ENCODE data around the gene WDR17. TPM values are rescaled to one million over a fixed set of nuclear protein-coding genes. Genes with fewer than 3 reads are reported as not detected.

WDR17 gene
- total RNA-seq, 1 donor from 2014 or later: 0.50 TPM

- DNase-seq (ENCODE audit: low spot score): no peak
- H3K27ac Mint-ChIP-seq (ENCODE audit: unreplicated experiment): peak overlapping the region; percentile 49
- H3K9me3 Mint-ChIP-seq (ENCODE audit: low read depth): no peaks in the 10 kb centered on the region
- peaks cover 28% of the 10 kb centered on the region for H3K4me1 Mint-ChIP-seq (ENCODE audit: low read depth)
- no peak for TF ChIP-seq CTCF (IDR thresholded peaks at IDR 0.05)
- no peaks in the 10 kb centered on the region for H3K36me3 Mint-ChIP-seq (ENCODE audit: low read depth)
- H3K4me3 Mint-ChIP-seq (ENCODE audit: unreplicated experiment): no peak overlapping the region
- H3K27me3 Mint-ChIP-seq (ENCODE audit: low read depth): no peaks in the 10 kb centered on the region
Measured at GRCh38 chr4:176186671-176187395, 121.2 kb downstream of the WDR17 start.

GRCh38 chr4:176187624-176188023 lies 122.0 kb downstream of the WDR17 start:
- TF ChIP-seq CTCF (IDR thresholded peaks at IDR 0.05): no peak
- H3K4me1 Mint-ChIP-seq (ENCODE audit: low read depth): peaks cover 28% of the 10 kb centered on the region
- H3K4me3 Mint-ChIP-seq (ENCODE audit: unreplicated experiment): no peak overlapping the region
- H3K27ac Mint-ChIP-seq (ENCODE audit: unreplicated experiment): no peak overlapping the region
- no peak for DNase-seq (ENCODE audit: low spot score)
- H3K36me3 Mint-ChIP-seq (ENCODE audit: low read depth): no peaks in the 10 kb centered on the region
- no peaks in the 10 kb centered on the region for H3K27me3 Mint-ChIP-seq (ENCODE audit: low read depth)
- H3K9me3 Mint-ChIP-seq (ENCODE audit: low read depth): no peaks in the 10 kb centered on the region

GRCh38 chr4:176188654-176189053 lies 123.0 kb downstream of the WDR17 start:
- Mint-ChIP-seq H3K9me3 (ENCODE audit: low read depth) (no peaks in the 10 kb centered on the region), H3K27ac (ENCODE audit: unreplicated experiment) (no peak overlapping the region), H3K27me3 (ENCODE audit: low read depth) (no peaks in the 10 kb centered on the region), H3K4me1 (ENCODE audit: low read depth) (peaks cover 32% of the 10 kb centered on the region), H3K4me3 (ENCODE audit: unreplicated experiment) (no peak overlapping the region), H3K36me3 (ENCODE audit: low read depth) (no peaks in the 10 kb centered on the region)
- no peak for DNase-seq (ENCODE audit: low spot score)
- TF ChIP-seq CTCF (IDR thresholded peaks at IDR 0.05): no peak

GRCh38 chr4:176189891-176190795 lies 124.5 kb downstream of the WDR17 start:
- Mint-ChIP-seq H3K4me1 (ENCODE audit: low read depth) (peaks cover 26% of the 10 kb centered on the region), H3K4me3 (ENCODE audit: unreplicated experiment) (no peak overlapping the region), H3K27ac (ENCODE audit: unreplicated experiment) (no peak overlapping the region), H3K27me3 (ENCODE audit: low read depth) (no peaks in the 10 kb centered on the region), H3K9me3 (ENCODE audit: low read depth) (no peaks in the 10 kb centered on the region), H3K36me3 (ENCODE audit: low read depth) (no peaks in the 10 kb centered on the region)
- no peak for DNase-seq (ENCODE audit: low spot score)
- TF ChIP-seq CTCF (IDR thresholded peaks at IDR 0.05): no peak

- no peak overlapping the region for H3K27ac Mint-ChIP-seq (ENCODE audit: unreplicated experiment)
- no peak overlapping the region for H3K4me3 Mint-ChIP-seq (ENCODE audit: unreplicated experiment)
- DNase-seq (ENCODE audit: low spot score): no peak
- H3K36me3 Mint-ChIP-seq (ENCODE audit: low read depth): no peaks in the 10 kb centered on the region
- peak; percentile 22 for TF ChIP-seq CTCF (IDR thresholded peaks at IDR 0.05)
- H3K27me3 Mint-ChIP-seq (ENCODE audit: low read depth): no peaks in the 10 kb centered on the region
- H3K9me3 Mint-ChIP-seq (ENCODE audit: low read depth): peaks cover 3% of the 10 kb centered on the region
- peaks cover 16% of the 10 kb centered on the region for H3K4me1 Mint-ChIP-seq (ENCODE audit: low read depth)
Measured at GRCh38 chr4:176191974-176192373, 126.3 kb downstream of the WDR17 start.
